Adipose tissue (tissue), 3 donors: Measurements from ENCODE around the gene SLC23A2. TPM values are rescaled to one million over a fixed set of nuclear protein-coding genes. Genes with fewer than 3 reads are reported as not detected.
"Not testable (repeated sequence)": the region's sequence is repeated elsewhere in the genome, so short reads cannot be mapped to it uniquely, and the experiment has no call there.

Experiments
- H3K27ac ChIP-seq: one replicate; pipeline ENCODE4 v1.5.1; 2013; ENCODE audit warnings: low read depth, low read length
- WGBS, 3 donors: extraction: QIAGEN DNeasy Blood & Tissue Kit; methylation state at CpG; one replicate each; pipeline ENCODE4 v1.1.7; 2013; 5-methylcytosine and 5-hydroxymethylcytosine counted together
- polyA plus RNA-seq, 3 donors: library from polyadenylated mRNA; stranded (reverse); fragments of 200-250 nt; gene quantifications; one replicate each; pipeline ENCODE4 v1.2.3, GENCODE V29; 2013
- donor health status: healthy with polysubstance abuse.
- donor health status: Bipolar disorder and iron deficiency.
- donor health status: healthy.

Gene SLC23A2
- polyA plus RNA-seq, 3 donors: 3.6 to 6.1 (median 4.0) TPM

- 82 to 88% (median 86%) methylated on average over 8 of the region's 8 CpGs for whole genome bisulfite sequencing, 3 donors
Measured at GRCh38 chr20:4894981-4895381, 106.3 kb downstream of the SLC23A2 start.

DNA sequence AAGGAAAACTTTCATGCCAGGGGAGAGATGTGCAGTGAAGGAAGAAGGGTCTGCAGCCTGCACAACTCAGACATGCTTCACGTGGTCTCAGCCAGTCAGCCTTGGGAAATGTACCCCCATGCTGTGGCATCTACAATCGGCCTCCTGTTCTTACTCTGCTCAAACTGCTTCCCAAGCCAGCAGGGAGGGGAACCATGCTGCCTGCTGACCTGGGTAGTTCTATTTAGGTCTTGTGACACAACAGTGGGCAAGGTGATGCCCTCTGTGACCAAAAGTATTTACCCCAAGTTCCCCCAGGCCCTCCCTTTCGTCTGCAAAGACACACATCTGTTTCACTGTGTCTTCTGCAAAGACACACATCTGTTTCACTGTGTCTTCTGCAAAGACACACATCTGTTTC is 106.9 kb downstream of the SLC23A2 start:
- H3K27ac ChIP-seq: no peak overlapping the region
- WGBS, 3 donors: 84 to 91% (median 87%) methylated on average over 3 of the region's 3 CpGs

More at GRCh38 chr20:4894981-4895381, 106.3 kb downstream of the SLC23A2 start:
- no peak overlapping the region for H3K27ac ChIP-seq

- 91 to 97% (median 94%) methylated on average over 7 of the region's 7 CpGs for WGBS, 3 donors
- H3K27ac ChIP-seq: no peak overlapping the region
Measured at GRCh38 chr20:4893709-4894108, 107.6 kb downstream of the SLC23A2 start.

DNA sequence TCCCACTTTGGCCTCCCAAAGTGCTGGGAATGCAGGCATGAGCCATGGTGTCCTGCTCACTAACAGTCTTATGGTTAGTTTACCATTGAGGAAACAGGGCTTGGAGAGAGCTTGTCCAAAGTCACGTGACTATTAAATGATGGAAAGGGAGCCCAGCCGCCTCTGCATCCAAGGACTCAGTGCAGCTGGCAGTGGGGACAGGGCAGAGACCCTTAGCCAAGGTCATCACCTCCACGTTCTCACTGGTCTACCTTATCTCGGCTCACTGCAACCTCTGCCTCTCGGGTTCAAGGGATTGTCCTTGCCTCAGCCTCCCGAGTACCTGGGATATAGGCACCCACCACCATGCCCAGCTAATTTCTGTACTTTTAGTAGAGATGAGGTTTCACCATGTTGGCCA is 109.3 kb downstream of the SLC23A2 start:
- 96 to 99% (median 96%) methylated on average over 6 of the region's 6 CpGs for WGBS, 3 donors
- no peak overlapping the region for H3K27ac ChIP-seq

DNA sequence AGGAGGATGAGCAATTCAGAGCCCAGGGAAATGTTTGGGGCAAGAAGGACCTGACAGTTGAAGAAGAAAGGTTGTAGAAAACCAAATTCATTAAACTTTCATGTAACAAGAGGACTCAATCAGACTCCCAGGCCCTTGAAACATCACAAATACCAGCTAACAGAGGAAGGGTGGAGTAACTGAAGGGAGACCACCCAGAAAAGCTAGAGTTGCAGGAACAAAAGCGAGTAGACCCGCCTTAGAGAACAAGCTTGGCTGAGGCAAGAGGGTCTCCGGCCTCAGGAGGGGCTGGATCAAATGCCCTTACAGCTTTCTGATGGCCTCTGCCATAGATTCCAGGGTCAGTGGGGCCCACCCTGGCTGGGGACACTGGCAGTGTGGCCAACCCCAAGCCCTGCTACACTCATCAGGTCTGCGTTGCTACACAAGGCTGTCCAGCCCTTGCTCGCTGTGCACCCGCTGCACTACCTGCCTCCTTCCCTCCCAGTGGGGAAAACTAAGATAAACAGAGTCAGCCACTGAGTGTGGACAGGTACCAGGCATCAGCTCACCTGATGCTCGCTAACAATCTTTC is 110.0 kb downstream of the SLC23A2 start:
- 90 to 98% (median 94%) methylated on average over 7 of the region's 7 CpGs for WGBS, 3 donors

GRCh38 chr20:4889446-4889845 is 111.9 kb downstream of the SLC23A2 start:
- WGBS, 3 donors: 95 to 97% (median 95%) methylated on average over 7 of the region's 7 CpGs
- H3K27ac ChIP-seq: no peak overlapping the region

More for the DNA sequence above, 110.0 kb downstream of the SLC23A2 start:
- H3K27ac ChIP-seq: no peak overlapping the region

GRCh38 chr20:4887586-4887985 is 113.7 kb downstream of the SLC23A2 start:
- H3K27ac ChIP-seq: no peak overlapping the region
- WGBS, 3 donors: 81 to 94% (median 83%) methylated on average over 11 of the region's 11 CpGs

DNA sequence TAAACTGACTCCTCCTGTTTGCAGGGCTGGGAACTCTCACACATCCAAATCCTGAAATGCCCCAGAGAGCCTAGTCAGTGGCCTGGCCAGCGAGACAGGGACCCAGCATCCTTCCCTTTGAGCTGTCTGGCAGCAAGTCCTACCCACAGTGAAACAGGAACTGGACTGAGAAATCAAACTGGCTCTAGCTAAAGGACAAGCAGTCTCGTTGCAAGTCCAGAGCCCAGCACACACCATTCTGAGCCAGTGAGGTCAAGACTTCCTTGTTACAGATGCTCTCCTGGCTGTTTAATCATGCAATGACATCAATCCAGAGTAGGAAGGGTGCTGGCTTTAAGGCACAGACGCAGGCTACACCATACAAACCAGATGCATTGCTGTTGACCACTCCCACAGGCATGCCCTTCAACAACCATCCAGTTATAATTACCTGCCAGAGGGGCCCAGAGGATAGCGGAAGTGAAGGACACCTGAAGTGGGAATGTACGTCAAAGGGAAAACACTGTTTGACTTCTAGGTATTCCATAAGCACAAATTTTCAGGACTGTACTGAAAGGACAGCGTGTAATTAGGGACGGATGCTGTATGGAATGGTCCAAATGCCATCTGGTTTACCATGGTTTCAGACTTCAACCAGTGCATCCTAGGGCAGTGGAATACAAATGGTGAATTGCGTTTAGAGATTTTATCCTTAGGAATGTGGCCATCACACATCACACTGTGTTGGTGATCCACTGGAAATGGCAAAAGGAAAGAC is 114.4 kb downstream of the SLC23A2 start:
- H3K27ac ChIP-seq: no peak overlapping the region

DNA sequence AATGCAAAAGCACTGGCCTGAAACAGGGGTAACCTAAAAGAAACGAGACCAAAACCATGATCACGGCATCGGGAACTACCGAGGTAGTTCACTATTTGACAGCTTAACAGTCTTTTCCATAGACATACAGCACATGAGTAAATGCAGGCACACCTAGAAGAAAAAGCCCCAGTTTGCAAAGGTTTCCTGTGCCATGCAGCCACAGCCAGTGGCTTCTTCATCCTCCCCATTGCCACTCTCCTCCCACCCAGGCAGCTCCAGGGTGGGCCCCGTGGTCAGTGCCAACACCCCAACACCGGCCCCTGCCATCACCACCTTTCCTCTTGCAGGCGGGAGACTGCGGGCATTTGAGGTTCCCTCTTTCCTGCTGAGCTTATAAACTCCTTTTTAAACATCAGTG is 115.4 kb downstream of the SLC23A2 start:
- 59 to 86% (median 66%) methylated on average over 8 of the region's 8 CpGs for WGBS, 3 donors
- H3K27ac ChIP-seq: no peak overlapping the region

More for the DNA sequence above, 114.4 kb downstream of the SLC23A2 start:
- 78 to 88% (median 80%) methylated on average over 8 of the region's 8 CpGs for WGBS, 3 donors

- no peak overlapping the region for H3K27ac ChIP-seq
Measured at GRCh38 chr20:4883546-4883945, 117.8 kb downstream of the SLC23A2 start.

GRCh38 chr20:4883051-4883450 is 118.3 kb downstream of the SLC23A2 start:
- no peak overlapping the region for H3K27ac ChIP-seq
- WGBS, 3 donors: 75 to 86% (median 84%) methylated on average over 3 of the region's 3 CpGs

More at GRCh38 chr20:4883546-4883945, 117.8 kb downstream of the SLC23A2 start:
- 89 to 93% (median 92%) methylated on average over 7 of the region's 7 CpGs for WGBS, 3 donors

DNA sequence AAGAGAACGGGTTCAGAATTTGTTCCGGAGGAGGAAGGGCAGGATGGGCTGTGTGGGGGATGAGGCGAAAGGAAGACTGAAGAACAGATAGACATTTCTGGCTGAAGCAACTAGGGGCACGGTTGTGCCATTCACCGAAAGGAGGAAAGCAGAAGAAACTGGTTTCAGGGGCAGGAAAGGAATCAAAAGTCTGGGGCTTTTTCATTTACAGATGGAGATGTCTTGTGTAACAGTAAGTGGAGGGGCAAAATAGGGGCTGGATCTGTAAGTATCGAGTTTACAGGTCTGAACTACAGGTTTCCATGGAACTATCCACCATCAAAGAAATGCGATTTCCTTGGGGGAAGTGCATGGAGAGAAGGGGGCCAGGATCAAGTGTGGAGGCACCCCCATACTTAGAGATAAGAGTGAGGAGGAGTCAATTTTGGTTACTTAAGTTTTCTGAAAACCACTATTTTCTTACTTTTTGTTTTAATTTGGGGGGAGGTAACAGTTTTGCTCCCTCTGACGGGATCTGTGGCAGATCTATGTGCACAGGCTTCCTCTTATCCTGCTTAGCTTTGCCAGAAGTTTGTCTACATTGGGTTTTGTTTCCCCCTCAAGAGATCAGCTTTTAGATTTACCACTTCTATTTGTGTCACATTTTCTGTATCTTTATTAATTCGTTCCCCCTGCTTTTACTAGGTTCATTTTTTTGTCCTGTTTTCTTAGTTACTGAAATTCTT is 120.1 kb downstream of the SLC23A2 start:
- 57 to 88% (median 77%) methylated on average over 9 of the region's 9 CpGs for WGBS, 3 donors
- H3K27ac ChIP-seq: no peak overlapping the region

GRCh38 chr20:4880051-4880450 is 121.3 kb downstream of the SLC23A2 start:
- no peak overlapping the region for H3K27ac ChIP-seq
- WGBS, 3 donors: 66 to 79% (median 66%) methylated on average over 5 of the region's 5 CpGs

DNA sequence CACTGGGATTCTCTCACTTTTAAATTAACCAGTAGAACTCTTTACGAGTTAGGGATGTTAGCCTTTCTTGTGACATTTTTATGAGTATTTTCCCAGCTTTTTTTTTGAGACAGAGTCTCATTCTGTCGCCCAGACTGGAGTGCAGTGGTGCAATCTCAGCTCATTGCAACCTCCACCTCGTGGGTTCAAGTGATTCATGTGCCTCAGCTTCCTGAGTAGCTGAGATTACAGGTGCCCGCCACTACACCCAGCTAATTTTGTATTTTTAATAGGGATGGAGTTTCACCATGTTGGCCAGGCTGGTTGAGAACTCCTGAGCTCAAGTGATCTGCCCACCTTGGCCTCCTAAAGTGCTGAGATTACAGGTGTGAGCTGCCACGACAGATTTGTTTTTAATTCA is 123.2 kb downstream of the SLC23A2 start:
- WGBS, 3 donors: 77 to 90% (median 77%) methylated on average over 5 of the region's 5 CpGs
- not testable (repeated sequence) for H3K27ac ChIP-seq

- 89 to 97% (median 94%) methylated on average over 5 of the region's 5 CpGs for WGBS, 3 donors
- H3K27ac ChIP-seq: no peak overlapping the region
Measured at GRCh38 chr20:4876731-4877130, 124.6 kb downstream of the SLC23A2 start.

DNA sequence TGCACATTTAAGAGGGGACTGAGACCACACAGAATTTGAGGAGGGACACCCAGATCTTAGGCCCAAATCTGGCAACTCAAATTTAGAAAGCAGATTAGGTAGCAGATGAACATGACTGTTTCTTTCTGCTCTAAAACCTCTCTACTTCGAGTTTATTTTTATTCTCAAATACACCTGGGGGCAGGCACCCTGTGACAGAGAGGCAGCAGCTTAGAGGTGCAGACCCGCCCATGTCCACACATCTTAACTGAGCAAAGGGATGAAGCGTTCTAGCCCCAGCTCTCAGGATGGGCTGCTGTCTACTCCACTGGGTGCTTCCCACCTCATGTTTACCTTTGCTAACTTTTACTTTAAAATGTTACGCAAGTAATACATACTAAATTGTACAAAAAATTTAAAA is 125.0 kb downstream of the SLC23A2 start:
- no peak overlapping the region for H3K27ac ChIP-seq
- 89 to 95% (median 92%) methylated on average over 4 of the region's 4 CpGs for WGBS, 3 donors

DNA sequence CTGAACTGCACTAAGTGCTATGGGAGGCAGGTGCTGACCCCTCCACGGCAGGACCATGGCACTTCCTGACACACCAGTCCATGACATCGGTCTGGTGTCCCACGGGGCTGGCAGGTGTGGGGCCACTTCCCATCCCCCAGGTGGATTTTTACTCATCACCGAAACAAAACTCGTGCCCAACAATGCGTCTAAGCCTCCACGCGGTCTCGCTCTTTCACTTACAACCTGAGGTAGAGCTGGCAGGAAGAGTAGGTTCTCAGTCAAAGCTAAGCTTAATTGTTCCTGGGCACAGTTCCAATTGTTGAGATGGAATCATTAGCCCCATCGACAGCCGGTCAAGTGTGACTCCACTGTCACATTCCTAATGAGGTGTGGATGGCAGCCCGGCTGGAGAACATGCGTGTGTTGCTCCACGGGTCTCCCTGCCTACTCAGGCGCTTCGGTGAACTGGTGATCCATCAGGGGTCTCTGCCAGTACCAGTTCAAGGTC is 125.7 kb downstream of the SLC23A2 start:
- 79 to 82% (median 81%) methylated on average over 16 of the region's 16 CpGs for WGBS, 3 donors
- H3K27ac ChIP-seq: no peak overlapping the region

DNA sequence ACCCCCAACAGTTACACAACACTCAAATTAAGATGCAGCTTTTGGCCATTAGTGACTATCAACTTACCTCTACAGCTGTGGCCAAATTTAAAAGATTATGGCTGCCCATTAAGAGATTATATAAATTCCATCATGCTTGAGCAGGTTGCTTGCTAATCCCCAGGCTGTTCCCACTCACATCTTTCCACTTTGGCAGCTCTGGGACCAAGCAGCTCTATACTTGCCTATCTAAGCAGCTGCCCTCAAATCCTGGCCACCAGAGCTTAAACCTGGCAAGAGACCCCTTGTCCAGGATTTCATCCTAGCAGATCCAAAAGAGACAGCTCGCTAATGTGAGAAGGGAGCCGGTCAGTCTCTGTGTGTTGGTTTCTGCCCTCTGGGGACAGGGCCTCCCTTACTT is 127.9 kb downstream of the SLC23A2 start:
- 91 to 100% (median 96%) methylated on average over 2 of the region's 2 CpGs for WGBS, 3 donors
- H3K27ac ChIP-seq: no peak overlapping the region

- 94 to 97% (median 95%) methylated on average over 6 of the region's 6 CpGs for WGBS, 3 donors
- no peak overlapping the region for H3K27ac ChIP-seq
Measured at GRCh38 chr20:4871486-4871885, 129.8 kb downstream of the SLC23A2 start.
